Activated T-cell treated with anti-CD3 and anti-CD28 coated beads for 48 hours (primary cell): Measurements from ENCODE around the gene TRIP10.
"Not testable (repeated sequence)": the region's sequence is repeated elsewhere in the genome, so short reads cannot be mapped to it uniquely, and the experiment has no call there.

ENCODE experiments used
- DNase-seq: peaks from one replicate; pipeline ENCODE4 v3.0.0-alpha.2; 2020; ENCODE audit warnings: low read depth

Gene TRIP10, protein sequence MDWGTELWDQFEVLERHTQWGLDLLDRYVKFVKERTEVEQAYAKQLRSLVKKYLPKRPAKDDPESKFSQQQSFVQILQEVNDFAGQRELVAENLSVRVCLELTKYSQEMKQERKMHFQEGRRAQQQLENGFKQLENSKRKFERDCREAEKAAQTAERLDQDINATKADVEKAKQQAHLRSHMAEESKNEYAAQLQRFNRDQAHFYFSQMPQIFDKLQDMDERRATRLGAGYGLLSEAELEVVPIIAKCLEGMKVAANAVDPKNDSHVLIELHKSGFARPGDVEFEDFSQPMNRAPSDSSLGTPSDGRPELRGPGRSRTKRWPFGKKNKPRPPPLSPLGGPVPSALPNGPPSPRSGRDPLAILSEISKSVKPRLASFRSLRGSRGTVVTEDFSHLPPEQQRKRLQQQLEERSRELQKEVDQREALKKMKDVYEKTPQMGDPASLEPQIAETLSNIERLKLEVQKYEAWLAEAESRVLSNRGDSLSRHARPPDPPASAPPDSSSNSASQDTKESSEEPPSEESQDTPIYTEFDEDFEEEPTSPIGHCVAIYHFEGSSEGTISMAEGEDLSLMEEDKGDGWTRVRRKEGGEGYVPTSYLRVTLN

DNA sequence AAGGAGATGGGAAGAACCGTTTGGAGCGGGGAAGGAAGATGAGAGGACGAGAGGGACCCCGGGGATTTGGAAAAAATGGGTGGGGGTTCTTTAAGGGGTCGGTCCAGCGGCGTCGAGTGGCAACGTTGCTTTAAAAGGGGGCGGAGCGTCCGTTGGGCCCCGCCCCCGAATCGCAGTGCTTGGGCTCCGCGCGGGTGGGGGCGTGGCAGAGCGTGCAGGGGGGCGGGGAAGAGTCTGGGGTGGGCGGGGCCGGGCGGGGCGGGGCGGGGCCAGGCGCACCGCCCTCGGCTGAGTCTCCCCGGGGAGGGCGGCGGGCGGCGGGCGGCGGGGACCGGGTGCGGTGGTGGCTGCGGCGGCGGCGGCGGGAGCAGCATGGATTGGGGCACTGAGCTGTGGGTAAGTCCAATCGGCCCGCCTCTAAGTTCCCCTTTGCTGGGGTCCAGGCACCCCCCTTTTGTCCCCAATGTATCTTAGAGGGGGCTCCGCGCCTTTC lies at the start of gene TRIP10:
Gene TRIP10 (plus strand): TSS at position 291 of the 493 bp plus-strand sequence. CDS start 82 bp downstream, at position 373.
- DNase-seq = peak; percentile 84

DNA sequence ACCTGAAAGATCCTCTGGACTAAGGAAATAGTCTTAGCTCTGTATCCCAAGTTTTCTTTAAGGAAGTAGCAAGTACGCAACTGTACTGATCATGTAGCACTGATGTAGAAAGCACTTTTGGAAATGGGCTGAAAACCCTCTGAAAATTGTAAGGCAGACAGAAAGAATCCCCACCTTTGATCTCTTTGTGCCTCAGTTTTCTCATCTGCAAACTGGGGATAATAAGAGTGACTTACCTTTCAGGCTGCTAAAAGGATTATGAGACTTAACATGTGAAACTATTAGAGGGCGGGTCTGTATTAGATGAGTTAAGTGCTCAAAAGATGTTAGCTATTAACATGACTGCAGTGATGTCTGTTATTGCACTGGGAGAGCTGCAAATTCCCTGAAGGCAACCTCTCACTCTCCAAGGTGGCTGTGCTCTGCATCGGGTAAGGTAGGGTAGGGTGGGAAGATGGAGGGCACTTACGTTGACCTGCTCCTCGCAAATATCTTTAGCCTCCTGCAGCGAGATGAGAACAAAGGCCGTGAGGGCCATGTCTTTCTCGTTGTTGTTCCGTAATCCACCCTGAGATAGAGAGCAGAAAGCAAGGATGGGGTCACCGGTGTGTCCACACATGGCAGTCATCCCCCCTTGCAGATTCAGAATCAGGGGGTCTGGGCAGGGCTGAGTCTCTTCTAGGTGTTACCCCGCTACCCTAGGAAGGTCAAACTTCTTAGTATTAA lies 49.2 kb upstream of the TRIP10 start:
- DNase-seq = no peak

DNA sequence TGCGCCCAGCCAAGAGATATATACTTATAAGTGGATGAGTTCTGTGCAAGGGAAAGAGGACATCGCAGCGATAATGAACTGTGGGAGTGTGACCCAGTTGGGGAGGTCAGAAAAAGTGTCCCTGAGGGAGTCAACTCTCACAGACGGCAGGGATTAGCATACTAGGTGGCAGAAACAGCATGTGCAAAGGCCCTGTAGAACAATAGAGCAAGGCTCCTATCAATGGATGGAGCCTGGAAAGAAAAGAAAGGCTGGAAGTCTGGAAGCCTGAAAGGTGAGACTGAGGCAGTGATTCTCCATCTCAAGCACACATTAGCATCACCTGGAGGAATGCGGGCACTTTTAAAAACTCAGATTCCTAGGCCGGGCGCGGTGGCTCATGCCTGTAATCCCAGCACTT lies 48.1 kb upstream of the TRIP10 start:
- no peak for DNase-seq

DNA sequence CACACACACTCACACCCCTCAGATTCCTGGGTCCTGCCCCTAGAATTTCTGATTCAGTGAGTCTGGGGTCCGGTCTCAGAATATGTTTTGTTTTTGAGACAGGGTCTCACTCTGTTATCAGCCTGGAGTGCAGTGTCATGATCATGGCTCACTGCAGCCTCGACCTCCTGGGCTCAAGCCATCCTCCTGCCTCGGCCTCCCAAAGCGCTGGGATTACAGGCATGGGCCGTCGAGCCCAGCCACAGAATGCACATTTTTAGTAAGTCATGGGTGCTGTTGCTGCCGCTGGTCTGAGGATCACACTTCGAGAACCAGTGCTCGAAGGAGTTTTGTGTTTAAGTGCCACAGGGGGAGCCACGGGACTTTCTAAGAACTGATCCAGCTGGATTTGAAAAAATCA lies 47.5 kb upstream of the TRIP10 start:
- no peak for DNase-seq

DNA sequence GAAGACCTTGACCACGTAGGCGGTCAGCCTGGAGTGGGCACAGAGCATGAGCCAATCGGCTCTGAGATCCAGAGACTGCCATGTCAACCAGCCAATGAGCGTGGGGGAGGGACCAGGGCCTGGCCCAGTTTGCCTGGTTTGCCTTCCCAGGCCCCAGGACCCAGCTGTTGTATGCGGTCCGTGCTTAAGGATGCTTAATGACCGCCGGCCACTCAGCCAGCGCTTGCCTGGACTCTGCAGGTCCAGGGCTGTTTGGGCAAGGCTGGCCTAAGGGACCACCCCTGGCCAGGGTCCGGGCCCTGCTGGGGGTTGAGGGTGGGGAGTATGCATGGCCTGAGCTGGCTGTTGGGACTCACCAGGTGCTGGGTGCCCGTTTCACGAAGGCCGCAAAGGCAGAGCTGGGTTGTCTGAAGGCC lies 46.4 kb upstream of the TRIP10 start:
- no peak for DNase-seq

DNA sequence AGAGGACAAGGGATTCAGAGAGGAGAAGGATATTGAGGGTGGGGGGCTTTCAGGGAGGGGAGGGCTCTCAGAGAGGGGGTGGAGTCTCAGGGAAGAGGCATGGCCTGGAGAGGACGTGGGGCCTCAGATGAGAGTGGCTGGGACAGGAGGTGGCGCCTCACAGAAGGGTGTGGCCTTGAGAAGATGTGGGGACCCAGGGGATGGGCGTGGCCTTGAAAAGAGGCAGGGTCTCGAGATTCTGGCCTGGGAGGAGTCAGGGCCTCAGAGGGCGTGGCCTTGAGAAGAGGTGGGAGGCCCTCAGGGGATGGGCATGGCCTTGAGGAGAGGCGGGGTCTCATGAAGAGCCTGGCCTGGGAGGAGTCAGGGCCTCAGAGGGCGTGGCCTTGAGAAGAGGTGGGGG lies 45.8 kb upstream of the TRIP10 start:
- no peak for DNase-seq

DNA sequence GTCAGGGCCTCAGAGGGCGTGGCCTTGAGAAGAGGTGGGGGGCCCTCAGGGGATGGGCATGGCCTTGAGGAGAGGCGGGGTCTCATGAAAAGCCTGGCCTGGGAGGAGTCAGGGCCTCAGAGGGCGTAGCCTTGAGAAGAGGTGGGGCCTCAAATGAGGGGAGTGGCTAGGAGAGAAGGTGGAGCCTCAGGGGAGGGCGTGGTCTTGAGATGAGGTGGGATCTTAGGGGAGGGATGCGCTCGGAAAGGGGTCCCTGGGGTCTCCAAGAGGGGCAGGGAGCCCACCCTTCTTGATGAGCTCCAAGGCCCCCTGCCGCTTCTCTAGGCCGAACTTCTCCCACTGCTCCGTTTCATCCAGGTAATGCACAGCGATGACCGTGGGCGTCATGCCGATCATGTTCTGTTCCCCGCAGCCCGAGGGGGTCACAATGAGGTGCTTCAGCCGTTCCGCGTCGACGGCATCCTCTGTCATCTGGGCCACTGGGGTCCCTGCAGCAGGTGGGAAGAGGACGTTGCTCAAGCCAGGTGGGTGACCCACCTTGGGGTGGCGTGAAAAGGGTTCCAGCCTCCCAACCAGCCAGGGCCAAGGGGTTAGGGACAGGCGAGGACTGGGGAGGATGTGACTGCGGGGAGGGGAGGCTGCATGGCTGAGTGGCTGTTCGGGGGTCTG lies 45.2 kb upstream of the TRIP10 start:
- no peak for DNase-seq

DNA sequence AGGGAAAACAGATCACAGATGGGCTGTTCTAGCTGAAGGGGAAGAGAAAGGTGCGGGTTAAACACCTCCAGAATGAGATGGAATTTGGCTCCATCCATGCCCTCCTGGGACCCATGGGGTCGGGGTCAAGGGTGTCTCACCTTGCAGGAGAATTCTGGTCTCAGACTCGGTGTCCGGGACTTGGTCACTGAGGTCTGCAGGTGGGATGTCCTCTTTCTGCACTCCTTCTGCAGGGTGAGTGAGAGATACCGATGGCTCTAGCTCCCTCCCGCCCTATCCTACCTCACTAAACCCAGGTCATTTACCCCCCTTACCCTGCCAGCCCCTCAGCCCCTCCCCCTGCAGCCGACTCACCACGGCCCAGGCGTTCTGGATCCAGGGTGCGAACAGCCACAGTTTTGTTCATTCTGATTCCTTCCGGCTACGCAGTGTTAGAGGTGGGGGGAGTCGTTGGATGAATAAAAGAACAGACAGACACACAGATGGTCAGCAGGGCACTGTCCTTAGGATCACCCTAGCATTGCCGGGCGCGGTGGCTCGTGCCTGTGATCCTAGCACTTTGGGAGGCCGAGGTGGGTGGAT lies 43.1 kb upstream of the TRIP10 start:
- no peak for DNase-seq

DNA sequence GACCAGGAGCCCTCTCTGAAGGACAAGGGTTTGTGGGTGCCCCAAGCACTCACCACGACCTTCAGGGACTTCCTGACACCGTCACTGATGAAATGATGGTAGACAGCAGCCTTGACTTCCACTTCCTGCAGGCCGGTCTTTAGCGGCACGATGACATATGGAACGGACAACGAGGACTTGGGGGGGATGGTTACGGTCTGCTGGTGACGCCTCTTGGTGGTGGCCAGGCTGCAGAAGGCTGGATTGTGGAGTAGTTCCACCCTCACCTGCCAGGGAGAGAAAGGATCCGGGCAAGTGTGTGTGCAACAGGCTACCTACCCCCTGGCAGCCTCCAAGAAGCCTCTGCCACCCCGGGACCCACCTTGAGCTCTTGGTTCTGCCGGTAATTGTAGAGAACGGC lies 42.2 kb upstream of the TRIP10 start:
- DNase-seq = no peak

DNA sequence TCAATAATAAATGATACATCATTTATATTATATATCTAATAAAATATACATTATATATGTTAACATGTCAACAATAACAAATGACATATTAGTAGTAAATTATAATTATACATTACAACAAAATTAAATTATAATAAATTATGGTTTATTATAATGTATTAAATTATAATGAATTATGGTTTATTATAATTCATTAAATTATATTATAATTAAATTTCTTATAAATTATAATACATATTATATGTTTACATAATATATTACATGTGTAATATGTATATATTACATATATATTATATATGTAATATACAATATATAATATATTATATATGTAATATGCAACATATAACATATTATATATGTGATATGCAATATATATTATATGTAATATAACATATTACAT lies 39.5 kb upstream of the TRIP10 start:
- DNase-seq = no peak

DNA sequence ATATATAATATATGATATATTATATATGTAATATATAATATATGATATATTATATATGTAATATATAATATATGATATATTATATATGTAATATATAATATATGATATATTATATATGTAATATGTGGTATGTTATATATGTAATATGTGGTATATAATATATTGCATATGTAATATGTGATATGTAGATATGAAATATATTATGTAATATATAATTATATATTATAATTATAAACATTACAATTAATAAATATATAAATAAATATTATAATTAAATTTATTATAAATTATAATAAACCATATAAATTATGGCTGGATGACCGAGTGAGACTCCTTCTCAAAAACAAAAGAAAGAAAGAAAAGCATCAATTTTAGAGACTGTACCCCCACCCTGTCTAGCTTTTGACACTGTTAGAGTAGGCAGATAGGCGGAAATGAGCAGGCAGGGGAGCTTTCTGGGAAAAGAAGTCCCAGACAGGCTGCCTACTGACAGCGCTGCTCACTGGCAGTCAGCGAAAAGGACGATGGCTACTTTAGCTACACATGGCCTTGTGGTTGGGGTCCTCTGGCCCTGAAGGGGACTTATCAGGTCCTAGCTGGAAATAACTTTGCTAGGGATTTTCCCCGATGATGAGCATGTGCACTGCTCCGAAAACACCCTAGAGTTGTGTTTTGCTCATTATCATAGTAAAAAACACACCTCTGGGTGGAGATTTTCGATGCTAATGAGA lies 38.7 kb upstream of the TRIP10 start:
- no peak for DNase-seq

DNA sequence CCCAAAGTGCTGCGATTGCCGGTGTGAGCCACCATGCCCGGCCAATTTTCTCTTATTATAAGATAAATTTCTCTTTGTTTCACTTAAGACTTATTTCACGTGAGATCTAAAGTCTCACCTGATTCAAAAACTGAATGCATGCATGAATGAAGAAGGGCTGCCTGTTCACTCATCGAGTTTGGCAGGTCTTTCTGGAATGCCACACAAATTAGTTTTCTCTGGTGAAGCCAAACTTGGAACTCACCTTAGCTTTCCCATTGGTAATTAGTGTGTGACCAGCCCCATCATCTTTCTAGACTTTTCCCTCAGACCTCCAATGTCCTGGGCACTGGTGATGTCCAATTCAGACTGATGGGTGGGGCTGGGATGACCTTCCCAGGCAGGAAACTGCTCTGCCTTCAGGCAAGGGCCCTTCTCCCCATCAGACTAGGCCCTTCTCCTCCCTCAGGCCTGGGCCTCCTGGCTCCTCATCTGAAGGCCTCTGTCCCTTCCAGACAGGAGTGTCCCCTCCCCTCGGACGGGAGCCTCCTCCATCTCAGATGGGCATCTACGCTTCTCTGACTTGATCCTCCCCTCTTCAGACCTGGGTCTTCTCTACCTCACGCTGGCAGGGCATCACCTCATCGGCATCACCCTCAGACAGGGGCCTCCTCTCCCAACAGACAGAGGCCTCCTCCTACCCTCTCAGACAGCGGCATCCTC lies 33.4 kb upstream of the TRIP10 start:
- no peak for DNase-seq

DNA sequence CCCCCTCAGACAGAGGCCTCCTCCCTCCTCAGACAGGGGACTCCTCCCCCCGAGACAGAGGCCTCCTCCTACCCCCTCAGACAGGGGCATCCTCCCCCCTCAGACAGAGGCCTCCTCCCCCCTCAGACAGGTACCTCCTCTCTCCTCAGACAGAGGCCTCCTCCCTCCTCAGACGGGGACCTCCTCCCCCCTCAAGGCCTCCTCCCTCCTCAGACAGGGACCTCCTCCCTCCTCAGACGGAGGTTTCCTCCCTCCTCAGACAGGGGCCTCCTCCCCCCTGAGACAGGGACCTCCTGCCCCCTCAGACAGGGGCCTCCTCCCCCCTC lies 32.9 kb upstream of the TRIP10 start:
- DNase-seq = no peak

DNA sequence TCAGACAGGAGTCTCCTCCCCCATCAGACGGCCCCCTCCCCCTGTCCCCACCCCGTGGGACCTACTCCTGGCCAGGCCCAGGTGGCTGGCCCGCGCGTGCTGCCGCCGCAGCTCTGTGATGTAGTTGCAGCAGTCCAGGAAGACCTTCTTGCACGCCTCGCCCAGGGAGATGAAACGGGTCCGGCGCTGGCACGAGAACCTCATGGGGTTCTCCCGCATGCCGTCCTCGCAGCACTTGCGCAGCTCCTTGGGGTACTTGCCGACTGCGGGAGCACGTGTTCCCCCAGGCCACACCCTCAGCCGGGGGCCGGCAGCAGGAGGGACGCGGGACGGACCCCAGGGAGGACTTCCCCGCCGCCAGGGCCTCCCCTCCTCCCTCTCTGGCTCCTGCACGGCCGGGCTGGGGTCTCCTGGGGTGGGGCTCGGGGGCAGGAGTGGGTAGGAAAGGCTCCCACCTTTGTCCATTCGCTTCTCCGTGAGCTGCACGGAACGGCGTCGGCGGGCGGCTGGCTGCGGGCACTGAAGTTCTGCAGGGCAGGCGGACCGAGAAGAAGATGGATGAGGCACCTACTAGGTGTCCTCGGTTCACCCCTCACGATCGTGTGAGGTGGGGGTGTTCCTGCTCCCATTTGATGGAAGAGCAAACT lies 32.3 kb upstream of the TRIP10 start:
- no peak for DNase-seq

DNA sequence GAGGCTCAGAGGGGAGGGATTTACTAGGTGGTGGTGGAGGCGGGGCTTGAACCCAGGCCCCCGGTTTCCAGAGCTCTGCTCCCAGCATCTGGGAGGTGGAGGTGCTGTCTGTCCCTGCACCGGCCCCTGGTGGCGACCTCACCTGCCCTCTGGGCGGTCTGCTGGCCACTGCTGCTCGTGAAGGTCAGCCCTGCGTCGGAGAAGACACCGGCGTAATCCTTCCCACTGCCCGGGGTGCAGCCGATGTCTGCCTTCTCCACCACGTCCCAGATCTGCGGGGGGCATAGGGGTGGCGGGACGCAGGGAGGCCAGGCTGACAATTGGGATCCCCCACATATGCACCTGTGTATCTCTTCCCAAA lies 31.8 kb upstream of the TRIP10 start:
- no peak for DNase-seq

DNA sequence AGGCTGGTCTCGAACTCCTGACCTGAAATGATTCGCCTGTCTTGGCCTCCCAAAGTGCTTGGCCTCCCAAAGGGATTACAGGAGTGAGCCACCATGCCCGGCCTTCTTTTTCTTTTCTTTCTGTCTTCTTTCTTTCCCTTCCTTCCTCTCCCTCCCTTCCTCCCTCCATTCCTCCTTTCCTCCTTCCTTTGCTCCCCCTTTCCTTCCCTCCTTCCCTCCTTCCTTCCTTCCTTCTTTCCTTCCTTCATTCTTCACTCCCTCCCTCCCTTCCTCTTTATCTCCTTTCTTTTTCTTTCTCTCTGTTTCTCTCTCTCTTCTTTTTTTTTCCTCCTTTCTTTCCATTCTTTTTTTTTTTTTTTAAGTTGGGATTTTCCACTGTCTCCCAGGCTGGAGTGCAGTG lies 31.1 kb upstream of the TRIP10 start:
- DNase-seq = no peak

DNA sequence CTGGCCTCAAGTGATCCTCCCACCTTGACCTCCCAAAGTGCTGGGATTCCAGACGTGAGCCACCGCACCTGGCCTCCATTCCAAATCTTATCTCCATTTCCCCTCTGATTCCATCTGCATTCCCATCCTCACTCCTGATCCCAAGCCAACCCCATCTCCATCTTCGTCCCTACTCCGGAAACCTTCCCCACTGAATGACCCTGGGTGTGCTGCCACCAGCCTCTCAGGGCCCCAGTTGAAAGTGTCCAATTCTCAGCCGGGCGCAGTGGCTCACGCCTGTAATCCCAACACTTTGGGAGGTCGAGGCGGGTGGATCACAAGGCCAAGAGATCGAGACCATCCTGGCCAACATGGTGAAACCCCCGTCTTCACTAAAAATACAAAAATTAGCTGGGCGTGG lies 30.6 kb upstream of the TRIP10 start:
- not testable (repeated sequence) for DNase-seq

DNA sequence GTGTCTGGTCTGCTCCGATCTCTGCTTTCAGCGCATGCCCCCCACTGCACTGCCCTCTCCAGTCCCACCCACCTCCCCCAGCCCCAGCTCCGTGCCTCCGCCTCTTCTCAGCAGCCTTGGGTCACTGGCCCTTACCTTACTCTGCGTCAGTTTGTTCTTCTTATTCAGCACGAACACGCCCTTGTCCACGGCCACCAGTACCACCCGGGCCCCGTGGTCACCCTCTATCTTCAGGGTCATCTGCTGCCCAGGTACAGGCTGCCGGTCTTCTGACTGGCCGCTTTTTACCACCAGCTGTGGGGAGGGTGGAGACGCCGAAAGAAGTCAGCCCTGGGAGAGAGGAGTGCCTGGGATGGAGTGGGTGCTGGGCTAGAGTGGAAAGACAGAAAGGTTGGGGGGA lies 29.9 kb upstream of the TRIP10 start:
- DNase-seq = no peak

DNA sequence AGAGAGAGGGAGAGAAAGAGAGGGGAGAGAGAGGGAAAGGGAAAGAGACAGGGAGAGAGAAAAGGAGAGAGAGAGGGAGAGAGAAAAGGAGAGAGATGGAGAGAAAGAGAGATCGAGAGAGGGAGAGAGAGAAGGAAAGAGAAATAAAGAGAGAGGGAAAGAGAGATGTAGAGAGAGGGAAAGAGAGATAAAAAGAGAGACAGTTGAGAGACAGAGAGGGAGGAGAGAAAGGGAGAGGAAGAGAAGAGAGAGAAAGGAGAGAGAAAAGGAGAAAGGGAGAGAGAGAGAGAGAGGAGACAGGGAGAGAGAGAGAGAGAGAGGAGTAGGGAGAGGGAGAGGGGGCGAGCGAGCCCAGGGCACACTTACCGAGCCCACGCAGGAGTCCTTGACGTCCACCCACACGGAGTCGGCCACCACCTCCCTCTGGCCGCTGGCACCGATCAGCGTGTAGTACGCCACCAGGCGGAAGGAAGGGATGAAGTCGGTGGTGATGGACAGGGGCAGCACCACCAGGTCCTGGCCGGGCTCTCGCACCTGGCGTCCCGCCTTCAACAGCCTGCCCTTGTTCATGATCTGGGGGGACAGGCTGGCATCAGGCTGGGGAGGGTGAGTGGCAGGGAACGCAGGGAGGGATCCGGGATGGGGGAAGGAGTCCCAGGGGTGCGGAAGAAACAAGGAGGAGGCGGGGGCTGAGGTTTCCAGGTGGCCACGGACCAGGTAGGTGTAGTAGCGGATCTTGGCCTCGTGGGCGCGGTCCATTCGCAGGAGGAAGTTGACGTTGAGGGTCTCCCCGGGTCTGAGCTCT lies 29.0 kb upstream of the TRIP10 start:
- no peak for DNase-seq

DNA sequence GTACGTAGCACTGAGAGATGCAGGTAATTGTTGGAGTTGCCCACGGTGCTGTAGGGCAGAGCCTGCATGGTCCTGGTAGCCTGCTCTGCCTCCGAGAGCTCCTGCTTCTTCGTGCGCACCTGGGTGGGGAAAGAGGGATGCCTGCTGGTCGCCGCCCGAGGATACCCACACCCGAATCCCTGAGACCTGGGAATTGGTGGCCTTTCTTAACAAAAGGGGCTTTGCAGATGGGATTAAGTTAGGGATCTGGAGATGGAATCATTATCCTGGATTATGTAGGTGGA lies 28.5 kb upstream of the TRIP10 start:
- DNase-seq = no peak
